ENCODE results near the gene C2CD3. TPM values are rescaled to one million over a fixed set of nuclear protein-coding genes. Genes with fewer than 3 reads are reported as not detected.
A peak's percentile ranks its signal among the peaks of the same experiment; 100 is the strongest.

Gene C2CD3
- total RNA-seq, 1 experiment from 2014 or later: 31.3 TPM

- Histone ChIP-seq H3K4me1 (peaks cover 7% of the 10 kb centered on the region; the same call in 1 of the 2 replicates), H3K36me3 (peaks cover 49% of the 10 kb centered on the region), H3K4me3 (no peak overlapping the region), H3K9me3 (replicated peaks) (no peaks in the 10 kb centered on the region), H3K27ac (no peak overlapping the region), H3K27me3 (no peaks in the 10 kb centered on the region)
- DNase-seq: no peak
Measured at GRCh38 chr11:73978576-73979086, 192.2 kb downstream of the C2CD3 start.

- H3K4me1 ChIP-seq: peaks cover 7% of the 10 kb centered on the region; the same call in 1 of the 2 replicates
Measured at GRCh38 chr11:73977856-73978519, 192.8 kb downstream of the C2CD3 start.

DNA sequence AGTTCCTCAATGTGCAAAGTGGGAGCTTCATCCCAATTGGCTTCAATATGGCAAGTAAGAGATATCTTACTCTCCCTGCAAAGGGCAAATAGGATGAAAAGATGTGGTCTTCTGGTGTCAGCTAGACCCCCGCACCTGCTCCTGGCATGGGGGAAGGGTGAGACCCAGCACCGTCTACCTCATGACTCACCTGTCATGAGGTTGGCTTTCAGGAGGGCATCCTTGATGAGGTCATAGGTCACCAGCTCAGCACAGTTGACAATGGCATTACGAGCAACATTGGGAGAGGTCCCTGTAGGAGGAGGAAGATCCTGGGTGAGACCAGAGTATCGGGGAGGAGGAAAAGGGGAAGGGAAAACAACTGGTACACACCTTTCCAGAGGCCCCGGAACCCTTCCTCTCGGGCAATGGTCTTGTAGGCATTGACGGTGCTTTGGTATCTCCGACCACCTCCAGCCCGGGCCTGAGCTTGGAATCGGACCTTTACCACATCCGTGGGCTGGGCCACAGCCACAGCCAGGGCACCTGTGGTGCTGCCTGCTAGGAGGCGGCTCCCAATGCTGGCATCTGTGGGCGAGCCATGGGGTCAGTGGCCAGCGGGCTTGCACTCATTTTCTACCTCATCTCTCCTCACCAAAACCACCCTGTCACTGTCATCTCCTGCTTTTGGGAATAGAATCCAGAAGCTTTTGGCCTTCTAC, 194.2 kb downstream of the C2CD3 start:
- Histone ChIP-seq H3K4me1 (peaks cover 7% of the 10 kb centered on the region; the same call in 1 of the 2 replicates), H3K27ac (no peak overlapping the region), H3K36me3 (peaks cover 49% of the 10 kb centered on the region), H3K27me3 (no peaks in the 10 kb centered on the region), H3K9me3 (replicated peaks) (no peaks in the 10 kb centered on the region), H3K4me3 (no peak overlapping the region)
- no peak for DNase-seq

More at GRCh38 chr11:73977856-73978519, 192.8 kb downstream of the C2CD3 start:
- no peak overlapping the region for H3K27ac ChIP-seq
- no peak overlapping the region for H3K4me3 ChIP-seq
- DNase-seq: no peak
- H3K9me3 ChIP-seq (replicated peaks): no peaks in the 10 kb centered on the region
- peaks cover 49% of the 10 kb centered on the region for H3K36me3 ChIP-seq
- H3K27me3 ChIP-seq: no peaks in the 10 kb centered on the region

DNA sequence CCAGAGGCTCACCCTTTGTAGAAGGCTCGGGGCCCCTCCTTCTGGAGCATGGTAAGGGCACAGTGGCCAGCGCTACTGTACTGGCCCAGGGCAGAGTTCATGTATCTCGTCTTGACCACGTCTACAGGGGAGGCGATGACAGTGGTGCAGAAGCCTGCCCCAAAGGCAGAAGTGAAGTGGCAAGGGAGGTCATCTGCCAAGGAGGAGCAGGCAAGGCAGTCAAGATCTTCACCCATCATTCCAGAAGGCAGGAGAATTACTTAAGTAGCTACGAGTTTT, 195.4 kb downstream of the C2CD3 start:
- peaks cover 7% of the 10 kb centered on the region; the same call in 1 of the 2 replicates for H3K4me1 ChIP-seq

GRCh38 chr11:73974604-73975478, 196.0 kb downstream of the C2CD3 start:
- H3K4me1 ChIP-seq: peaks cover 7% of the 10 kb centered on the region; the same call in 1 of the 2 replicates
- H3K9me3 ChIP-seq (replicated peaks): no peaks in the 10 kb centered on the region
- no peak overlapping the region for H3K4me3 ChIP-seq
- H3K27me3 ChIP-seq: no peaks in the 10 kb centered on the region
- no peak for DNase-seq
- no peak overlapping the region for H3K27ac ChIP-seq
- H3K36me3 ChIP-seq: peaks cover 44% of the 10 kb centered on the region

More for the DNA sequence above, 195.4 kb downstream of the C2CD3 start:
- no peak overlapping the region for H3K4me3 ChIP-seq
- H3K27ac ChIP-seq: no peak overlapping the region
- H3K27me3 ChIP-seq: no peaks in the 10 kb centered on the region
- H3K36me3 ChIP-seq: peaks cover 44% of the 10 kb centered on the region
- DNase-seq: no peak
- H3K9me3 ChIP-seq (replicated peaks): no peaks in the 10 kb centered on the region

DNA sequence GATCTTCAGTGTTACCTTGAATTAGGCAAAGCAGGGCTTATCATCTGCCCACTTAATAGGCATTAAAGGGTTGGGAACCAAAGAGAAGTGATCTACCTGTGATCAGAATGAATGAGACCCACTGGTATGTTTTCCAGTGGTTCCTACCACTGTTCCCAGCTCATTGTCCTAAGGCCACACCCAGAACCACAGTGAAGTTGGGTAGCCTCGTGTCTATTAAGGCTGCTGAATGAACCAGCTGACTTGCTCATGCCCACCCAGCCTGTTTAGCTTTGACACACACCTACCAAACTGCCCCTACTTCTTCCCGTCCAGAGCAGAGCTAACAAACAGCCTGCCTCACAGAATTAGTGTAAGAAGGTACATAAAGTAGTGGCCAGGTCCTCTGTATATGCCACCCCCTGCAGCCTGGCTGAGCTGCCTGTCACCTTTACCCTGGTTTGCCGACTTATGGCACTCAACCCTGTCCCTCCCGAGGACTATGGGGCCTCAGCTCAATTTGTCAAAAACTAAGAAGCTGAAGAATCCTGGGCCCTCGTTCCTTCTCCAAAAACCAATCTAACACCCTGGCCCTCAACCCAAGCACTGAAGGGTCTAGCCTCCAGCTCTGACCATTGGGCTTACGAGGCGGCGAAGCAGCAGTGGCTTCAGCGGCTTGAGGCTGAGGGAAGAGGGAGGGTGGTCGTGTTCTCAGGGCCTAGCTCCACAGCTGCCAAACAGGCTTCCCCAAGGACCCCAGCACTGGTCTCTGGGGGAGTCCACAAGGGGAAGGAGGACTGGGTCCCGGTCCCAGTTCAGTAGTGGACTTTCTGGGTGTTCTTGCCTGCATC, 198.0 kb downstream of the C2CD3 start:
- Histone ChIP-seq H3K4me3 (no peak overlapping the region), H3K36me3 (peaks cover 27% of the 10 kb centered on the region), H3K27me3 (no peaks in the 10 kb centered on the region), H3K27ac (no peak overlapping the region), H3K9me3 (replicated peaks) (no peaks in the 10 kb centered on the region), H3K4me1 (peaks cover 7% of the 10 kb centered on the region; the same call in 1 of the 2 replicates)
- no peak for DNase-seq

DNA sequence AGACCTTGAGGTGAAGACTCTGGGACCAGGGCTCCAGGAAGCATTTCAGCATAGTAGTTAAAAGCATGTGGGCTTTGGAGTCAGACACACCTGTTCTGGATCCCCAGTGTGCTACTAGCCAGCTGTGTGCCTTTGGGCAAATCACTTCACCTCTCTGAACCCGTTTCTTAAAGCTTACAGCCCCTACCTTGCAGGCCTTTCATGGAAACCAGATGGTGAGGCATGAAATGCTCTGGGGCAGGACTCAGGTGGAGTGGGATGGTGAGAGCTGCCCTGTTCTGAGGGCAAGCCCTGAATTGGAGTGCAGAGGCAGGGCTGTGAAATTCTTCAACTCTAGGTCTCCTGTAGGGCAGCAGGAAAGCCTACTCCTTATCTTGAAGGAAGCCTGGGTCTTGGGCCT, 198.6 kb downstream of the C2CD3 start:
- Histone ChIP-seq H3K27me3 (no peaks in the 10 kb centered on the region), H3K36me3 (peaks cover 20% of the 10 kb centered on the region), H3K9me3 (replicated peaks) (no peaks in the 10 kb centered on the region), H3K27ac (no peak overlapping the region), H3K4me1 (peaks cover 7% of the 10 kb centered on the region; the same call in 1 of the 2 replicates), H3K4me3 (no peak overlapping the region)
- no peak for DNase-seq

GRCh38 chr11:73971175-73971719, 199.6 kb downstream of the C2CD3 start:
- H3K36me3 ChIP-seq: peaks cover 13% of the 10 kb centered on the region
- no peak overlapping the region for H3K4me3 ChIP-seq
- H3K9me3 ChIP-seq (replicated peaks): no peaks in the 10 kb centered on the region
- H3K4me1 ChIP-seq: peaks cover 7% of the 10 kb centered on the region; the same call in 1 of the 2 replicates
- H3K27ac ChIP-seq: no peak overlapping the region
- no peaks in the 10 kb centered on the region for H3K27me3 ChIP-seq
- peak in 1 of 2 experiments; percentile 53 for DNase-seq

DNA sequence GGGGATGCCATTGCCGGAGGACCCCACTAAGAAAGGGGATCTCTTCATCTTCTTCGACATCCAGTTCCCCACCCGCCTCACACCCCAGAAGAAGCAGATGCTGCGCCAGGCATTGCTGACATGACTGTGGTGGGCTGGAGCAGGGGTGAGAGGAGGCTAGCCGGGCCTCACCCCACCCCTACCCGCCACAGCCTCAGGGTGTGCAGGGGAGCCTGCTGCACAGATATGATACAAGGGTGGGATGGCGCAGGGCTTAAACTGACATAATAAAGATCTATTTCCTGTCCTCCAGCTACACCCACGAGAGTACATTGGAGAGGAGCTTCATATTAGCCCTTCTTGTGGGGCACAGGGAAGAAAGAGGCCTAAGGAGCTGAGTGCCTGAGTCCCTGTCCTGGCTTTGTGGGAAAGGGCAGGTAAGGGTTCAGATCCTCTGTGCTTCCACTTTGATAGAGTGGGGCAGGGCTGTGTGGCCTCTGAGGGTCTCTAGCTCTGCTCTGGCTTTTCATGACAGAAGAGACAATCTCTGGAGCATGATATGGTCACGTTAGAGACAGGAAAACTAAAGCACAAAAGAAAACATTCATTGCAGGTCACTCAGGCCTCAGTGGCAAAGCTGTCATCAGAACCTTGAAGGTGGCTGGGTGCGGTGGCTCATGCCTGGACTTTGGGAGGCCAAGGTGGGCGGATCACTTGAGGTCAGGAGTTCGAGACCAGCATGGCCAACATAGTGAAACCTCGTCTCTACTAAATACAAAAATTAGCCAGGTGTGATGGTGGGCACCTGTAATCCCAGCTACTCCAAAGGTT, 200.6 kb downstream of the C2CD3 start:
- Histone ChIP-seq H3K27me3 (no peaks in the 10 kb centered on the region), H3K4me1 (peaks cover 7% of the 10 kb centered on the region), H3K4me3 (no peak overlapping the region), H3K36me3 (peaks cover 4% of the 10 kb centered on the region; the same call in 1 of the 2 replicates), H3K27ac (no peak overlapping the region), H3K9me3 (replicated peaks) (no peaks in the 10 kb centered on the region)
- DNase-seq: no peak

GRCh38 chr11:73969091-73969490, 201.7 kb downstream of the C2CD3 start:
- Histone ChIP-seq H3K9me3 (replicated peaks) (no peaks in the 10 kb centered on the region), H3K36me3 (peaks cover 4% of the 10 kb centered on the region; the same call in 1 of the 2 replicates), H3K4me1 (peaks cover 7% of the 10 kb centered on the region), H3K4me3 (no peak overlapping the region), H3K27me3 (no peaks in the 10 kb centered on the region), H3K27ac (no peak overlapping the region)
- no peak for DNase-seq

- no peak for DNase-seq
- no peak overlapping the region for H3K27ac ChIP-seq
Measured at GRCh38 chr11:73968356-73968966, 202.3 kb downstream of the C2CD3 start.

GRCh38 chr11:73965764-73966121, 205.1 kb downstream of the C2CD3 start:
- H3K4me3 ChIP-seq: no peak overlapping the region
- DNase-seq: no peak
- H3K36me3 ChIP-seq: no peaks in the 10 kb centered on the region
- H3K9me3 ChIP-seq (replicated peaks): no peaks in the 10 kb centered on the region
- no peaks in the 10 kb centered on the region for H3K27me3 ChIP-seq
- H3K4me1 ChIP-seq: no peaks in the 10 kb centered on the region; the same call in 1 of the 2 replicates
- no peak overlapping the region for H3K27ac ChIP-seq

More at GRCh38 chr11:73968356-73968966, 202.3 kb downstream of the C2CD3 start:
- peaks cover 7% of the 10 kb centered on the region for H3K4me1 ChIP-seq
- no peaks in the 10 kb centered on the region for H3K27me3 ChIP-seq
- H3K4me3 ChIP-seq: no peak overlapping the region
- no peaks in the 10 kb centered on the region for H3K36me3 ChIP-seq
- no peaks in the 10 kb centered on the region for H3K9me3 ChIP-seq (replicated peaks)
